Adipocyte (in vitro differentiated cells): ENCODE results near the gene CWC27.

Experiments
- DNase-seq: peaks from one replicate; pipeline ENCODE4 v3.0.0-alpha.2; 2015; ENCODE audit warnings: low read depth
- H3K27me3 ChIP-seq: replicated peaks from 2 replicates; pipeline ENCODE4 v1.7.0; 2013; ENCODE audit warnings: mild to moderate bottlenecking, low read length, moderate library complexity; ENCODE audit not compliant: control insufficient read depth, insufficient read depth
- H3K36me3 ChIP-seq: 2 replicates; pipeline ENCODE4 v1.7.0; 2013; ENCODE audit warnings: low read length, mild to moderate bottlenecking, moderate library complexity; ENCODE audit not compliant: control insufficient read depth, insufficient read depth, severe bottlenecking
- H3K4me1 ChIP-seq: 2 replicates; pipeline ENCODE4 v1.7.0; 2013; ENCODE audit warnings: mild to moderate bottlenecking, low read length, moderate library complexity; ENCODE audit not compliant: control insufficient read depth, insufficient read depth
- H3K4me3 ChIP-seq: 2 replicates; pipeline ENCODE4 v1.7.0; 2013; ENCODE audit warnings: mild to moderate bottlenecking, low read length, moderate library complexity
- H3K9ac ChIP-seq: 2 replicates; pipeline ENCODE4 v1.7.0; 2013; ENCODE audit warnings: mild to moderate bottlenecking, low read length, moderate library complexity
- H3K9me3 ChIP-seq: 2 replicates; pipeline ENCODE4 v1.7.0; 2013; ENCODE audit warnings: mild to moderate bottlenecking, low read length, moderate library complexity; ENCODE audit not compliant: control insufficient read depth

Gene CWC27

GRCh38 chr5:65059681-65060598, 291.2 kb downstream of the CWC27 start:
- H3K27me3 ChIP-seq = no peaks in the 10 kb centered on the region
- no peak overlapping the region for H3K4me3 ChIP-seq
- H3K9ac ChIP-seq = no peak overlapping the region
- no peaks in the 10 kb centered on the region for H3K36me3 ChIP-seq
- no peak for DNase-seq
- H3K4me1 ChIP-seq = peaks cover 29% of the 10 kb centered on the region
- H3K9me3 ChIP-seq = no peaks in the 10 kb centered on the region

GRCh38 chr5:65061250-65061973, 292.7 kb downstream of the CWC27 start:
- H3K36me3 ChIP-seq = no peaks in the 10 kb centered on the region
- peaks cover 42% of the 10 kb centered on the region for H3K4me1 ChIP-seq
- no peak overlapping the region for H3K9ac ChIP-seq
- H3K27me3 ChIP-seq = no peaks in the 10 kb centered on the region
- DNase-seq = no peak
- H3K4me3 ChIP-seq = no peak overlapping the region
- H3K9me3 ChIP-seq = no peaks in the 10 kb centered on the region

DNA sequence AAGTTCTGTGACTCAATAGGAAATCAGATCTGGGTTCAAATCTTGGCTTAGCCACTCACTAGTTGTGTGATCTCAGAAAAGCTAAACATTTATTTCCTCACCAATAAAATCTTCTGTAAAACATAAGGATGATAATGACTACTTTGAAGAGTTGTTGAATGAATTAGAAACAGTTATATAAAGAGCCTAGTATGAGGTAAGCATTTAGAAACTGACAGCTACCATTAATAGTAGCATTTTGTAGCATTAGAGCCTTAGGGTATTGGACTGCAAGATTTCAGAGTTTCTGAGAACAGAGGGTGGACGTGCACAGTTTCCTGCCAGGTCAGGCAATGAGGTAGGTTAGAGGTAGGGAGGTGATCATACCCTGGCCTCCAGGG, 293.2 kb downstream of the CWC27 start:
- no peaks in the 10 kb centered on the region for H3K9me3 ChIP-seq
- peak overlapping the region; percentile 3 for H3K9ac ChIP-seq
- peaks cover 48% of the 10 kb centered on the region for H3K4me1 ChIP-seq
- no peak overlapping the region for H3K4me3 ChIP-seq
- no peak for DNase-seq
- H3K27me3 ChIP-seq = no peaks in the 10 kb centered on the region
- H3K36me3 ChIP-seq = no peaks in the 10 kb centered on the region

DNA sequence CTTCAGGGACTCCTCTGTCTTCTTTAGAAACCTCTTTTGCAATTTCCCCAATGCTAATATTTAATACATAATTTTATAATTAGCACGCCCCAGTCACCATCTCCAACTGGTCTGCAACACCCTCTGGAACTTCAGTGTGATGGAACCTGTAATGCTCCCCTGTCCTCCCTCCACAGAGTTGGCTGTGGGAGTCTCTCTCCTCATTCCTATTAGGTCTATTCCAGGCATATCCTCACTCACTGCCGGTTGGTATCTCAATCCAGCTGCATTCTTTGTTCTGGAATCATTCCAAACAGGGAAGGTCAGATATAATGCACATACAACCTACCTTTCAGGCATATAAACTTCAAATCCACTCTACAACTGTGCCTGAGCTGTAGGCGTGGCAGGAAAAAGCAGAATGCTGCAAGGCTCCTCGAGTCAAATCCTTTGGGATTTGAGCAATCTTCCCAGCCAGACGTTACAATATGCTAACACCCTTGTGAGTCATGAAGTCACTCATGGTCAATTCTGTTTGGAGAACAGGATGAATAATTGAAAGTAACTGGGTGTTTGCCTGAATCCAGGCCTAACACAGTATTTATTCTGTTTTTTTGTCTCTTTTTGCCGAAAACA, 293.8 kb downstream of the CWC27 start:
- Histone ChIP-seq H3K9ac (peak overlapping the region; percentile 66), H3K27me3 (no peaks in the 10 kb centered on the region), H3K9me3 (no peaks in the 10 kb centered on the region), H3K4me3 (peak overlapping the region; percentile 5), H3K4me1 (peaks cover 49% of the 10 kb centered on the region), H3K36me3 (no peaks in the 10 kb centered on the region)
- DNase-seq = peak; percentile 95

DNA sequence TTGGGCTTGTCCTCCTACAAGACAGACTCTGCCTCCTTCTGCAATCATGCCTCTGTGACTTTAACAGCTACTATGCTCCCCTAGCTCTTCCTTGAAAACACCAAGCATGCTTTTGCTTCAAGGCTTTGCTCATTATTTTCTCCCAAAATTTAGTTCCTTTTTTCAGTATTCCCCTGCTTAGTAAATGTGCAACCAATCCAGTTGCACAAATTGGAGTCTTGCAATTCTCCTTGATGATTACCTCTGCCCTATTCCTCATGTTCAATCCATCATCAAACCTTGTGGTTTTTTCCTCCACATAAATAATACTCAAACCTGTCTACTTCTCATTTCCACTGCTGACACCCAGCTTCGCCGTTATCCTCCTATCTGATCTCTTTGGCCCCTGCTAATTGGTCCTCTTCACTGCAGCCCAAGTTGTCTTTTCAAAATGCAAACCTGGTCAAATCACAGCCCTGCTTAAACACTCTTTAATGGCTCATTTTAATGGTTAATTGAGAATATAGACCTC, 296.3 kb downstream of the CWC27 start:
- H3K4me3 ChIP-seq = no peak overlapping the region
- H3K9ac ChIP-seq = no peak overlapping the region
- H3K9me3 ChIP-seq = no peaks in the 10 kb centered on the region
- H3K4me1 ChIP-seq = peaks cover 42% of the 10 kb centered on the region
- DNase-seq = no peak
- no peaks in the 10 kb centered on the region for H3K27me3 ChIP-seq
- H3K36me3 ChIP-seq = no peaks in the 10 kb centered on the region

DNA sequence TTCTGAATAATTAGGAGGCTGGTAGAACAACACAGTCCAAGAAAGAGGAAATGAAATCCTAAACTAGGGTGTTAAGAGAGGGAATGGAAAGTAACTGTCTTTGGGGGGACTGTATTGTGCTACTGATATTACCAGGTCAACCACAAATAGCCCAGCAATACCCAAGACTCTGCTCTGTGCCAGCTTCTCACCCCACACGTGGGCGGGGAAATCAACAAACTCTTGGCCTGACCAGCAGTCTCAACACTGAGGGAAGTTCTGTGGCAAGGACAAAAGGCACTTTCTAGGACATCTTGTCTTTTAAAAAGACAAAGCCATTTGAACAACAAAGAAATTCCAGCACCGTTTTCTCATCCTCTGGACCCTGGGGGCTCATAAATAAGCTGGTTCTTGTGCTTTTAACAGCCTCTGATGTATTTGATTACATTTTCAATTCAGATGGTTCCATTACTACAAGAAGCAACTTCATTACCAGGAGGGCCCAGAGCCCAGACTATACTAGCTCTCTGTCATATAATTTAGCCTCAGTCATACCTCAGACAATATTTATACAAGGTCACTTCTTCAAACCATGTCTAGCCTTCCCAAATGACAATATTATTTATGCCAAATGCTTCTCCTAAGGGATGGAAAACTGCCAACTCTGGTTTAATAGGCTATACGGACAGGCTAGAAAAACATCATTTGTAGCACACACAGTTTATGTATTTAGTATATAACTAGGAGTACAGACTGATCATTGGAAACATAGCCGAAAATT, 297.8 kb downstream of the CWC27 start:
- Histone ChIP-seq H3K4me1 (peaks cover 41% of the 10 kb centered on the region), H3K36me3 (no peaks in the 10 kb centered on the region), H3K9me3 (no peaks in the 10 kb centered on the region), H3K4me3 (no peak overlapping the region), H3K9ac (no peak overlapping the region), H3K27me3 (no peaks in the 10 kb centered on the region)
- DNase-seq = no peak

- no peaks in the 10 kb centered on the region for H3K27me3 ChIP-seq
- no peak overlapping the region for H3K4me3 ChIP-seq
- H3K4me1 ChIP-seq = peaks cover 37% of the 10 kb centered on the region
- H3K9me3 ChIP-seq = no peaks in the 10 kb centered on the region
- H3K9ac ChIP-seq = no peak overlapping the region
- no peak for DNase-seq
- H3K36me3 ChIP-seq = no peaks in the 10 kb centered on the region
Measured at GRCh38 chr5:65067147-65067506, 298.4 kb downstream of the CWC27 start.
